GM21381 (cell line): ENCODE measurements around the gene VPS16.

Experiments
- ATAC-seq: cut with Tn5 transposase; IDR thresholded peaks from one replicate; pipeline ENCODE4 v1.9.1; 2021; ENCODE audit warnings: mild to moderate bottlenecking, moderate library complexity; ENCODE audit not compliant: unreplicated experiment

VPS16 gene

DNA sequence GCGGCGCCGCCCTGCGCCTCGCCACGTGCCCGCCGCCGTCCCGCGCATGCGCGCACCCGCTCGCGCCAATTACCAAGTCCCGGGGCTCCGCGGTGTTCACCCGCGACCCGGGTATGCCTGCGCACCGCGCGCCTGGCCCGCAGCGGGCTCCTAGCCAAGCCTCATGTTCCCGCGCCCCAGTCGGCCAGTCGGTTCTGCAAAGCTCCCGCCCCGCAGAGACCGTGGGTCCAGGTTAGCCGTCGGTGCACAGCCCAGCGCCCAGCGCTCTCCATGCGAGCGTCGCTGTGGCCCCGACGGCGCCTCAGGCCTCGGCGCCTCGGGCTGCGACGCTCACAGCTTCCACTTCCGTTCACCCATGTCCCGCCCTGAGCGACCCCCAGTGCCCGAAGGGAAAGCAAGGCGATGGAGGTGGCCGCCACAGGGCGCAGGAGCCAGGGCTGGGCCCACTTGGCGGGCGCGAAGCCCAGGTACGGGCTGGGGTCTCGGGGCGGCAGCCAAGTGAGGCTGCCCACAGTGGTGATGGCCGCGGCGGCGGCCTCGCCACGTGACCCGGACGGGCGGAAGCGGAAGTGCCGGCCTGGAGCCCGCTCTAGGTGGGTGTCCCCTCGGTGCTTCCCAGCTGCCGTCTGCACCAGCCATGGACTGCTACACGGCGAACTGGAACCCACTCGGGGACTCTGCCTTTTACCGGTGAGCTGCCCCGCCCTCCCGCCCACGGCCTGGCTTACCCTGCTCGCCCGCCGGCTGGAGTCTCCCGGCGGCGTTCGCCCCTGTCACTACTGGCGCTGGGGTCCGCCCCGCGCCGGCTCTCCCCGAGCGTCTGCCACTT, at the start of gene VPS16, which contains the start of gene PCED1A:
Gene VPS16 (plus strand): TSS at position 608 of the 829 bp plus-strand sequence. CDS start 30 bp downstream, at position 638.
Gene PCED1A (minus strand): TSS at position 518 of the 829 bp plus-strand sequence. CDS start 743 bp downstream, outside the sequence.
- peak; percentile 98 for ATAC-seq

- ATAC-seq = no peak
These were observed 47.1 kb upstream of the VPS16 start for GRCh38 chr20:2793471-2793870.

GRCh38 chr20:2794202-2794748, 46.3 kb upstream of the VPS16 start:
- no peak for ATAC-seq

DNA sequence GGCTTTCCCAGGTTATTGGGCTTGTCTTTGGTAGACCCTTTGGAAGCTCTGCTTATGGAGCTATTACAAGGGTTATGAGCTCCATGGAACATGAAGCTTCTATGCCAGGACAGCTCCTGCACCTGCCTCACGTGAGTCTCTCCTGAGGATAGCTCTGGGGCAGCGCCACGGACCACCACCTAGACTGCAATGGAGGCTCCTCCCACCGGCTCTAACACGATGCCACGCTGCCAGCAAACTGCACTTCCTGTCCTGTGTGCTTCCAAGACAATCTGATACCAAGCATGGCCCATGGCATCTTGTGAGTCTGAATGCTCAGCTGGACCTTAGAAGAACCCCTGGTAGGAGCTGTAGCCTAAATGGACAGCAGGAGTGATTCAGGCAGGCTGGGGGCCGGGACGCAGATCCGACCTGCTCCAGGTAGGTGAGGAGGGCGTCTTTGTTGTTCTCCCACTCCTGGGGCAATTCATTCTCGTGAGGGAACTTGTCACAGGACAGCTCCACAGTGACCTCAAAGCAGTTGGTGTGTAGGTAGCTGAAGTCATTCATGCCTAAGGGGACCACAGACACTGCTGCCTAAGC, 45.6 kb upstream of the VPS16 start:
- no peak for ATAC-seq

DNA sequence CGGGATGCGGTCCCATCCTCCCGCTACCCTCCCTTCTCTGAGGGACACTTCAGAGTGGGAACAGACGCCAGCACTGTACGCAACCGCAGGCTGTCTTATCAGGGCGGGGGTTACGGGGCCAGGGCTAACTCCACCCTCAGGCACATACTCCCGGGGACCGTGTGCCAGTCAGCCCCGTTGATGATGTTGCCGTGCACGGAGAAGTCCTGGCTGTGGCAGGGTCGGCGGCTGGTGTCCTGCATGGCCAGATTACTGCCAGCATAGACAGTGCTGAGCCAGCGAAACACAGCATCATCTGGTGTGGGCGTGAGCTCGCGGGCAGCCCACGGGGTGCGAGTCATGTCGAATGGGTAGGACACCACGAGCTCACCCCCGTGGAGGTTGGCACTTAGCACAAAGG, 45.1 kb upstream of the VPS16 start:
- no peak for ATAC-seq

DNA sequence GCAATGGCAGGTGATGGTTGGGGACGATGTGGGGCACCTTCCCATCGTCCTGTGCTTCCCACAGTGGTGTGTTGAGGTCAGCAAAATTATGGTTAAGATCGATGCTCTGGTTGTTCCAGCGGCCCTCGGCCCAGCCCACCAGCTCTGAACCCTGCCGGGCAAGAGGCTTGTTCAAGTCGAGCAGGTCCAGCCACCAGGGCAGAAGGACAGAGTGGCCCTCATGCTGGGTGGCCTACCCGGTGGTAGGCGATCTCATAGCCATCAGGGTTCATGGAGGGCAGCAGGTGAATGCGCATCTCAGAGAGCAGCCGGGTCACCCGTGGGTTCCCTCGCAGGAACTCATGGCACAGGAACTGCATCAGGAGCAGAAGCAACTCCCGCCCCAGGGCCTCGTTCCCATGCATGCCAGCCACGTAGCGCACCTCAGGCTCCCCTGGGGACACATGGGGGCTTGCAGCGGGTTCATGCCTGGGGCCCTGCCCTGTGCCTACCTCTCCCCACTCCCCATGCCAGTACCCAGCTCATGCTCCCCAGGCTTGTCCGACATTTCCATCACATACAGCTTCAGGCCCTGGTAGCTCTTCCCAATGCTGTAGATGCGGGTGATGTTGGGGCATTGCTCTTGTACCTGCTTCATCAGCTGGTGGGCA, 44.4 kb upstream of the VPS16 start:
- ATAC-seq = no peak

DNA sequence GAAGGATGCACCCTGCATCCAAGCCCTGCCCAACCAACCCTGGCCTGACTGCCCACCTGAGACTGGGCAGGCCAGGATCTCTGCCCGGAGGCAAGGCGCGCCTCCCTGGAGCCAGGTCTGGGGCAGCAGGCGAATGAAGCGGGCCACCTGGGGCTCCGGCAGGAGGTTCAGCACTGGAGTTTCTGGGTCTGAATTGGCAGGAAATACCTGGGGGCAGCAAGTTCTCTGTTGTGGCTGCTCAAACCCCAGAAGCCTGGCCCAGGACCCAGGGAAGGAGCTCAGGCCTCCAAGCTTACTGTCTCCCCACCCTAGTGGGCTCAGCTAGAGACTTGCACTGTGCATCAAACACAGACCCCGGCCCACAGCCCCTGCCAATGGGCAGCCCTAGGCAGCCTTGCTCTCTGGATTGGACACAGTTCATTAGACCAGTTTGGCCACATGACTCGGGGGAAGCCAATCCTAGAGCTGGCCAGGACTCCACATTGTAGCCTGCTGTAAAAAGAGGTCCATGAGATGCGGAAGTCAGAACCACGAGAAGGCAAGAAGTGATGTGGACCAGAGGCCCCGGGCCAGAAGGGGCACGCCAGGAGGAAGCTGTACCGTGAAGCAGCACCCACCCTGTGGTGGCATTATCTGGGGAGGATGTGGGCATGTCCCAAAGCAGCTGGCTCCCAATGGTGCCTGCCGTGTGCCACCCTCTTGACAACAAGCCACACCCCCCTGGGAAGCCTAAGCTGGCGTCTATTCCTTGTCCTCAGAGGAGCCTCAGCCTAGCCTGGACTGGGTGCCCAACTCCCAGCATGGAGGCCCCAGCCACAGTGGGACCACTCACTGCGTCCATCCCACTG, 43.2 kb upstream of the VPS16 start:
- no peak for ATAC-seq

DNA sequence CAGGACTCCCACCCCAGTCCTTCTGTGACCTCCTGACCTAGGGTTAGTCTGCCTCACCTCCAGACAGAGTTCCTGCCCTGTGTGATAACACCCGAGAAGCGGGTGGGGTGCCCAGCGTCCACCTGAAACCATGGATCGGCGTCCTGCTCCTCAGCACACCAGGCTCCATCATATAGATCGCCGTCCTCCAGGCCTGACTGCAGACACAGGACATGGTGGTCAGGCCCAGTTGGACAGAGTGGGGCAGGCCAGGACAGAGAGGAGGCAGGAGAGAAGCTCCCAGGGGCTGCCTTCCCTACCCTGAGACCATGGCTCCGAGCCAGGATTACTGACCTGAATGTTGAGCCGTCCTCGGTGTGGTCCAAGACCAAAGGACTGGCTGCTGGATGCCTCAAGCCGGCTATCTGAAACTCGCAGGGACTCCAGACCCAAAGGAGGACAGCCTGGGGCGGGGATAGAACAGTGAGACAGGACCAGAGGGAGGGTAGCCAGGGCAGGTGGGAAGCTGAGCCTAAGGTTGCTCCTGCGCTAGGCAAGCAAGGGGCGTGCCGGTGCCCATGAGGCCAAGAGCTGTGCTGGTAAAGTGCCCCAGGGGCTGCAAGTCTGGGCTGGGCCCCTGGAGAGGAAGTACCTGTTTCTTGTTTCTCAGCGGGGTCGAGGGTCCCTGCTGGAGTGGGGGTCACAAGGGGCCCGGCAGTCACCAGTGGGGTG, 42.3 kb upstream of the VPS16 start:
- no peak for ATAC-seq

DNA sequence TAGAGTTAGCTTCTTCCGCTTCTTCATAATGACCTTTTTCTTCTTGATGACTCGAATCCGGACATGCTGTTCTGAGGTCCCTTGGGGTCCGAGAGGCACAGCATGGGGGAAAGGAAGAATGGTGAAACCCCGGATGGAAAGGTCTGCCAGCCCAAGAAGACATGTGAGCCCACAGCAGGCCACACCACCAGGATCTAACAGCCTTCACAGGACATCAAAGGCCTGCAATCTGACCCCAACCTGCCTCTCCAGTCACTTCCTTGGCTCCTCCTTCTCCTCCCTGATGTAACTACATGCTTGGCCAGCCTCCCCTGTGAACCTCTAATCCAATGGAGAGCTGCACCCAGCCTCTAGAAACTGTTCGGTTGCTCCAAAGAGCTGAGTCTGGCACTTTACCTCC, 41.7 kb upstream of the VPS16 start:
- no peak for ATAC-seq

DNA sequence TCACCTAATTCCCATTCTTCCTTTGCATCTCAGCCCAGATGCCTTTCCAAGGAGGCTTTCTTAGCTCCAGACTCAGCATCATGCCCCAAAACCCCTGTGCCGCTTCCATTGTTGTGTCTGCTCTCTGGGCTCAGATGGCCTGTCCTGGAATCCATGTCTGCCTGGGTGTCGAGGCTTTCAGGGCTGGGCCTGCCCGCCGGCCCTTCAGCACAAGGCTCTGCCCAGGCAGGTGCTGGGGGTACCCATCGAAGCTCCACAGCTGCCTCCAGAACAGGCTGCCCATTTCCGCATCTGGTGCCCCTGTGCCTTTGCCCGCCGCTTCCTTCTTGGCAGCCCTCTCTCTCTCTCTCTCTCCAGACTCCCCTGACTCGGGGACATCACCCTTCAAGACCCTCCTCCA, 41.3 kb upstream of the VPS16 start:
- no peak for ATAC-seq

DNA sequence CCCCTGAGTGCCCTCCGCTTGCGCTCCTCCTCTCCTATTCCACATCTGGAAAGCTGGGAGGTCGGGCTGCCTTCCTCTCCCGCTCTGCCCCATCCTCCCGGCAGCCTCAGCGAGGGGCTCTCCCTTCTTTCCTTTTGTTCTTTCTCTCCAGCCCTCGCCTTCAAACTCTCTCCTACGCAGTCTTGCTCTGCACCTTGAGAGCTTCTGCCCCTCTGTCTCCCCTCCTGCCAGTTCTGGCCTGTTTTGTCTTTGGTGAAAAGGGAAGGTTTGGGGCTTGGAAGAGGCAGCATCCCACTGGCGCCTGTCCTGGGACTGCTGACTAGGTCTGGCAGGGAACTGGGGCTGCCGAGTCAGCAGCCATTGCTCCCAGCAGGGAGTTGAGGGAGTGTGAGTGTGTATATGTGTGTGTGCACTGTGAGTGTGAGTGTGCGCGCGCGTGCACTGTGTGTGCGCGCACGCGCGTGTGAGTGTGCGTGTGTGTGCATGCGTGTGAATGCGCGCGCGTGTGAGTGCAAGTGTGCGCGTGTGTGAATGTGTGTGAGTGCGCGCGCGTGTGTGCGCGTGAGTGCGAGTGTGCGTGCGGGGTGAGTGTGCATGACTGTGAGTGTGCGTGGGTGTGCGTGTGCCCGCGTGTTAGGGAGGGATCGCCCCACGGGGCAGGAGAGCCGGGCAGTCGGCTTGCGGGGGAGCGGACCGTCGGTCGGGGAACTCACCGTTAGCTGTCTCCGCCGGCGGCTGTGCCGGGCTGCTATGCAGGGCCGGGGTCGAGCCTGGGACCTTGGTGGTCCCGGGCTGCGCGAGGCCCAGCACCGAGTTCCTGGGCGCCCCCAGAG, 40.6 kb upstream of the VPS16 start:
- ATAC-seq = peak; percentile 23

- ATAC-seq = peak; percentile 56
These were observed 39.8 kb upstream of the VPS16 start, which contains the start of gene CPXM1 for GRCh38 chr20:2800521-2801285. Gene CPXM1 (minus strand): TSS chr20:2800627. CDS start chr20:2800572, 55 bp downstream.

DNA sequence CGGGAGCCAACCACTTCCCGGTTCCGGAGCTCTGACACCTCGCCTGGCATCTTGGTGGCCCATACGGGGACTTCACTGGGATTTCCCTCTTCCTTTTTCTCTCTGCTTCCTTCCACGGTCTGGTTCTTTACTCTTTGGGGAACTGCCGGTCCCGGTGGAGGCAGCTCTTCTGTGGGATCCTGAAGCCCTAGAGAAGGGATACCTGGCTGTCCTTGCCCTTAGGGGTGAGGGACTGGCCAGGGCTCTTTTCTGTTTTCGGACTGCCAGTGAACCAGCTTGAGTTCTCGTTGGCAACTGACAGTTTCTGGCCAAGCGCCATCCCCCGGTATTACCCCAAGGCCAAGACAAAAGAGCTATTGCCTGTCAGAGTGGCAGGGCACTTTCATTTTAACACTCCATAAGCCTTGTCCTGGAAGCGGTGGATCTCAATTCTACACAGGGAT, 39.2 kb upstream of the VPS16 start:
- no peak for ATAC-seq

GRCh38 chr20:2804041-2804828, 36.3 kb upstream of the VPS16 start:
- no peak for ATAC-seq

GRCh38 chr20:2804852-2805688, 35.5 kb upstream of the VPS16 start:
- ATAC-seq = no peak

DNA sequence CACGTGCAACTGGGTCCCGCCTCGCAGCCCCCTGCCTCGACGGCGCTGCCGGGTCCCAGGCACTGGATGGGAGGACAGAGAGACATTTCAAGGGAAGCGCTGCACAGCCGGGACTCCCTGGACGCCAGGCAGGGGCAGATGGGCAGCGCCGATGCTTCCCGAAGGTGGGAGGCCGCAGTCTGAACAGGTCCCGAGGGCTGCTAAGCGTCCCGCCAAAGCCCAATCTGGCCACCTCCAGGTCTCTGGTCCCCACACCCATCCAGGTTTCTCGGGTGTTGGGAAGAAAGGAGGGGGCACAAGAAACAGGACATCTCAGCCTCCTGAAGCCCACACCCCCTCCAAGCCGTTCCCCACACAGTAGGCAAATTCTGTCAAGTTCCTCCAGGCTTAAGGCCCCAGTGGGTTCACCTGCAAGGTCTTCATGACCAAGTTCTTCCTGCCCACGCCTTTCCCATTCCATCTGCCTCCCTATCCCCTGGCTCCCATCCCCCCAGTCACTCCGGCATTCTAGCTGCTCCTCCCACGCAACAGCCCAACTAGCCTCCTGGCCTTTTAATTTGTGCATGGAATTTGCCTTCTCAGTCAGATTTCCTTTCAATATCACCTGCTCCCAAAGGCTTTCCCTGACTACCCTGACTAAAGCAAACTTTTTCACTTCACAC, 34.7 kb upstream of the VPS16 start:
- ATAC-seq = no peak
